PC-3 (cell line): ENCODE results near the gene PLPPR3.

Source experiments
- CTCF ChIP-seq: fragments of 300-600 bp; sonication (generic); conservative IDR thresholded peaks from 2 replicates; pipeline ENCODE4 v1.5.1; 2017; ENCODE audit warnings: antibody characterized with exemption, low read depth, mild to moderate bottlenecking, low read length
- EZH2 ChIP-seq: fragments of 300-600 bp; sonication (generic); IDR thresholded peaks from one replicate; pipeline ENCODE4 v1.6.1; 2017; ENCODE audit warnings: antibody characterized with exemption, mild to moderate bottlenecking, low read length; ENCODE audit not compliant: unreplicated experiment
- EZH2phosphoT487 ChIP-seq: fragments of 300-600 bp; sonication (generic); IDR thresholded peaks from 2 replicates; pipeline ENCODE4 v1.6.1; 2018; ENCODE audit warnings: mild to moderate bottlenecking, antibody characterized with exemption, low read length, borderline replicate concordance

DNA sequence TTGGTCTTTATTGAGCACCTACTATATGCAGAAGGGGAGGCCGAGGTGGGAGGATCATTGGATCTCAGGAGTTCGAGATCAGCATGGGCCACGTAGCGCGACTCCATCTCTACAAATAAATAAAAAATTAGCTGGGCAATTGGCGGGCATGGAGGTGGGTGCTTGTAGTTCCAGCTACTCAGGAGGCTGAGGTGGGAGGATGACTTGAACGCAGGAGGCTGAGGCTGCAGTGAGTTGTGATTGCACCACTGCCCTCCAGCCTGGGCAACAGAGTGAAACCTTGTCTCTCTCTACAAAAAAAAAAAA lies 41.5 kb upstream of the PLPPR3 start:
- TF ChIP-seq EZH2 (no peak), CTCF (no peak), EZH2phosphoT487 (no peak)
